Stimulated activated CD4-positive, alpha-beta T cell treated with anti-CD3 and anti-CD28 coated beads, Interleukin-15, amount 100 ng/mL, for 48 hours (primary cell): Measurements from ENCODE around the gene CDHR3.
A peak's percentile ranks its signal among the peaks of the same experiment; 100 is the strongest.

ENCODE experiments used
- DNase-seq, 2 donors: peaks; one replicate each; pipeline ENCODE4 v3.0.0-alpha.2; 2020; ENCODE audit warnings: low read depth in 2 of 2

CDHR3 gene

DNA sequence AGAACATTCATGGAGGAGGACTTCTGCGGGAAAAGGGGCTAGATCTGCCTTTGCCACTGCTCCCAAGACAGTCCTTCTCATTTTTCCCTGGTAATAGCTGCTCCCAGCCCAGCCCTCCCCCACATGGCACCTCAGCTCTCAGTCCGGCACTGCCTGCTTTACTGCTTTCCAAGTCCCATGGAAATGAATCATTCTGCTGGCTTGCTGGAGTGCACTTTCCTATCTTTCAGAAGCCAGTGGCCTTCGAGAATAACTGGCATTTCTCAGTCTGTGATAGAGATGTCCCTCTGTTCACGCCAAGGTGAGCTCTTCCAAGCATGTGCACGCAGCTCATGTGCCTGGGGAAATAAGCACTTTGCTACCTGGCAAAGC lies 87.7 kb downstream of the CDHR3 start:
- DNase-seq, result no peak

DNA sequence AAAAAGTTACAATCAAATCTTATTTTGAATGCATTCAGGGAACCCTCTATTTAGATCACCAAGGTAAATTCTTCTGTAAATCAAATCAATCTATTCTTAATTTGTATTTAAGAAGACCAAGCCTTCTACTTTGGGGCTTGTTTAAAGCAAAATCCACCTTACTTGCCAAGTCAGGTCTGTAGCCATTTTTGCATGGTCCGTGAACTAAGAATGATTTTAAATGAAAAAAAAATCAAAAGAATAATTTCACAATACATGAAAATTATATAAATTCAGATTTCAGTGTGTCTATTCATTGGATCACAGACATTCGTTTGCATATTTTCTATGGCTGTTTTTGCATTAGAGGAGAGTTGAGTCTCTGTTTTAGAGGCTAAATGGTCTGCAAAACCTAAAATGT lies 89.6 kb downstream of the CDHR3 start:
- no peak for DNase-seq

DNA sequence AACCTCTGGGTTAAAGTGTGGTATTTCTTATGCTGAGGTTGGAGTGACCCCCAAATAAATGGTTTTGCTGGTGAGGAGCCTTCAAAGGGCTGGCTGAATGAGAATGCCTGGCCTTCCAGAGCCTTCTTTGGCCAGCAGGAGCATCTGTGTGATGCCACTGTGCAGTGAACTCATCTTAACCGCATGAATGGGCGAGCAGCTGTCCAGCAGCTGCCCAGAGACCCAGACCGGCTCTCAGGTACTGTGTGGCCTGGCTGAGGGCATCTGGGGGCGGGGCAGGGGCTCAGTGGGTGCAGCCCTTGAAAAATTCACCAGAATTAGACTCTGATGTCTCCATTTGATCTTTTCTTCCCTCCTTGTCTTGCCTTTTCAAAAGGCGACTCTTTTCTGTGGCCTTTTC lies 90.0 kb downstream of the CDHR3 start:
- no peak for DNase-seq

DNA sequence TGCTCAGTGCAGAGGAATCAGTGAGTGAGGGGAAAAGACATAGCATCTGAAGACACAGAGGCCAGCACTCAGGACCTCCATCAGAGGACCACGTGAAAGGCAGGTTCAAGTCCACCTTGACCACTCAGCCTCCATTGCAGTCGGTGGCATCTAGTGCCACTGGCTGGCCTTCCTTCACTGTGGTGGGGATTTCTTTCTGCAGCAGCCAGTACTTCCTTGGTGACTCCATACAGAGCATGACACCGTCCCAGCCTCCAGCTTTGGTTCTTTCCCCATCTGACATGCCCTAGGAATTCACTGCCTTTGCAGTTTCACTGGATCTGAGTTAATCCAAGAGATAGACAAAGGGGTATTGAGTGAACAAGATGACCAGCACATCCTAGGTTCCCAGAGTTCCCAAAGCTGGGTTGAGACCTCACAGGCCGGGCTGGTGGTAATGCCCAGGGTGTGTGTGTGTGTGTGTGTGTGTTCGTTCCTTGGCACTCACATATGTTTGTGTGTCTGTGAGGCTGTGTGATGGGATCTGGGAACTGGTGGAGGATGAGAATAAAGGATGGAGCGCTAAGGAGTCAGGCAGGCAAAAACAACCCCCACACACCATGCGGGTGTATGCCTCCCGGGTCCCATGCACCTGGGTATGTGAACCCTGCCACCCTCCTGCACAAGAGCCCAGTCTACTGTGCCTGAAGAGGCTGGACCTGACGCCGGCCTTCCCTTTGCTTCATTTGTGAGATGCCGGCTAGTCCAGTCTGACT lies 91.3 kb downstream of the CDHR3 start:
- no peak for DNase-seq

DNA sequence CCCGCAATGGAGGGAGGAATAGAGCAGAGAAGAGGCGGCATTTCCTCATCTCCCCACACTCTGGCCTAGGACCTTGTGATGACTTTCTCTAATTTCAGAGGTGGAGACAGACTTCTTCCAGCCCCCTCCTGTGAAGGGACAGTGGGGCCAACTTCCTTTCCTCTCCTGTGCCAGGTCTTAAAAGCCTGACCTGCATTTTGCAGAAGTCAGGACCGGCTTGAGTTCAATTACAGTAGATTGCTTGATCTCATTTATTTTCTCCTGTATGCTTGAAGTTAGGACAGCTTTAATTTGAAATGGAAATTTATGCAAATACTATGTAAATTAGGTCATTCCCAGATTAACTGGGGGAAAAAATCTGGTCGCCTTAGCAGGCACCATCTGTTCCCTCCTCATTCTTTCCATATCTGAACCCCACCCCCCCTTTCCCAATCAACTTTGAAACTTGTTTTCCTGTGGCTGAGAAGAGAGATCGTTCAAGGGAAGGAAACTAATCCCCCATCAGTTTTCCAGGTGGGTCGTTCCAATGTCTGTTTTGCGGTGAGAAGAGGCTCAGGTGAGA lies 92.0 kb downstream of the CDHR3 start:
- no peak for DNase-seq

DNA sequence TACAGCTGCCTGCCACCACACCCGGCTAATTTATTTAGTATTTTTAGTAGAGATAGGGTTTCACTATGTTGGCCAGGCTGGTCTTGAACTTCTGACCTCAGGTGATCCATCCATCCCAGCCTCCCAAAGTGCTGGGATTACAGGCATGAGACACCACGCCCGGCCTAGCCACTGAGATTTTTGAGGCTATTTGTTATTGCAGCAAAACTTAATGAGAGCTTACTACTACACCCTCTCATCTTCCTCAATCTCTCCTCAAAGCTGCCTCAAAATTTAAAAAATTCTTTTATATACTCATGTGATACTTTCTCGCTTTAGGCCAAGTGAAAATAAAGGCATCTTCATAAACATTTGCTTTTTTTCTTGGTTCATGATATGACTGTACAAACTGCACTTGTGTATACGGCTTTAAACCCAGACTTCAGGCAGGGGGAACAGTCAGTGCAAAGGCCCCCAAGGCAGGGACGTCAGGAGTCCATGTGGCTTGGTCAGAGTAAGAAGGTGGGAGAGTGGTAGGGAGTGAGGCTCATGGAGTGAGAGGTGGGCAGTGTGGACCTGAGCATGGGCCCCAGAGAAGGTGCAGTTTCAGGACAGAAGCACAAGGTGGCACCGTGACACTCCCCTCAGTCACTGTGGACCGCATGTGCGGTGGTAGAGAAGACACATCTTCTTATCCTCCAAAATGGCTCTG lies 93.6 kb downstream of the CDHR3 start:
- peak; percentile 46 to 50 for DNase-seq

DNA sequence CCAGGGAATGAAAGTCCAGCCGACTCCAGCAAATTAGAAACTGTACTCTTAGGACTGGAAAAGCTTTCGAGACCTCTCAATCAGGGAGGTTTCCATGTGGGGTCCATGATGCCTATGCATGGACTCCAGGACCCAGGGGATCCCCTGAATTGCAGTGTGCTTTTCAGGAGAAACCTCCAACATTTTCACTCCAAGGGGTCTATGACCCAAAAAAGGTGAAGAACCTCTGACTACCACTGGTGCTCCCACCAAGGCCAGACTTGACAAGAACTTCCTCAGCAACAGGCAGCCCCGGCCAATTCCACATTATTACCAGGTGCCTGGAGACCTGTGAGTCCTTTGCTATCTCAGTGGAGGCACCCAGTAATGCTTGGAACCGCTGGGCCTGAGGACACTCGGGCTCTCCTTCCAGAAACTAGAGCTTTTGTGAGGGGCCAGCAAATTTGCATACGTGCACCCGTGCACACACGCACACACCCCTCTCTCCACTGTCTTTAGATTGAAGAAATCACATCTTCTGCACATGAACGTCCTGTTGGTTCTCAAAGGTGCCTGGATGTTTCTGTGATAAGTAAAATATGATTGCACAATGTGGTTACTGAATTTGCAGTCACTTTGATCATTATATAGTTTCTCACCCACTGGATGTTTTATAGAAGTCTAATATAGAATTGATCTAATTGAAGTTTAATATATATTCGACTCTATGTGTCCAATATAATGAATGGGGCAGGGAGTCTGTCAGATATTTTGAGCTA lies 94.3 kb downstream of the CDHR3 start:
- no peak for DNase-seq

DNA sequence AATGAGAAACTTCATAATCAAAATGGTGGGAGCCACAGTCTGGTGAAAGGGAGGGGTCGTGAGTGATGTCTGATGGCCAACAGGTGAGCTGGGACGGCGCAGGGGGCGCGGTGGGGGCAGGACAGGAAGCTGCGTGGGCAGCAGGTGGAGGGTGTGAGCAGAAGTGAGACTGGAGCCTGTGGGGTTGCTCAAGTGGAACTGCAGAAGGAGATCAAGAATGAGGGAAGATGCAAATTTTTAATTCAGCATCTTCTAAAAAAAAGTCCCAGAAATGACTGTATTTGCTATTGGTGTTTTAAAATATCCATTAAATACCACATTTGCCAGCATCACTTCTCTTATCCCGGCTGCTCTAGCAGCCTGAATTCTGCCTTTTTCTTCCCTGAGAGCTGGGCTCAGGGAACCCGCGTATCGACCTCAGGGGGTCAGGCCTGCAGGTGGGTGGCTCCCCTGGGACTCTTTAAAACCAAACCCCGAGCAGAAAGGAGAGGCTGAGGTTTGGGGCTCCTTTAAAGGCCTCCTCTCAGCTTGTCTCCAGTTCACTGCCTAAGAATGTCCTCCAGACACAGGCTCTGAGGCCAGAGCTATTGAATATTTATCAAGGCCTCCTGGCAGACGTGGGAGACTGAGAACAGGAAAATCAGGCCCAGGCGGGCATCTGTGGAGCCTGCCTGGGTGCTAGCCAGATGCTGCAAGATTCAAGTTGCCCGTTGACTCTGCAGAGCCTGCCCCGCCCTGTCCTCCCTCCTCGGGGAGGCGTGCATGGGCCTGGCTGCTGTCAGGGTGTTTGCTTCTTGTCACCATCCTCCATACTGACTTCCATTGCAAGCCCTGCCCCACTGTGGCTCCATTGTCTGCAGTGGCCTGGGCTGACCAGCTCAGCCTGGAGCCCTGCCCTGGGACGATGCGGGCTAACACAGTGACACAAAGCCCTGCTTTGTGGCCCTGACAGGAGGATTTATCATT lies 95.2 kb downstream of the CDHR3 start:
- DNase-seq, result no peak

DNA sequence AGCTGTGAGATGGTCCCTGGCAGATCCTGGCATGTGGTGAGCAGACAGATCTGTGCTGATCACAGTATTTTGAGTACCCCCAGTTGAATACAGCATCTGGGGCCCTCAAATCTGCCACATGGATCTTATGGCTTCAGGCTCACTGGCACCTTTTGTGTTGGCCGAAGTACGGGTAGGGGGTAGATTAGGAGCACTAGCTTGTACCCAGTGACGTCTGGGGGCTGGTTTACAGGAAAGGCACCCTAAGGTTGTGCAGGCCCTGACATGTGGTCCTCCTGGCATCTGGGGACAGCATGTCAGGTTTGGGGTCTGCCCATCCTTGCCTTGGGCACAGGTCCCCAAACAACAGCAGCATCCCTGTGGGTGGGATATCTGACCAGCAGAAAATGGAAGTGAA lies 95.9 kb downstream of the CDHR3 start:
- no peak for DNase-seq

DNA sequence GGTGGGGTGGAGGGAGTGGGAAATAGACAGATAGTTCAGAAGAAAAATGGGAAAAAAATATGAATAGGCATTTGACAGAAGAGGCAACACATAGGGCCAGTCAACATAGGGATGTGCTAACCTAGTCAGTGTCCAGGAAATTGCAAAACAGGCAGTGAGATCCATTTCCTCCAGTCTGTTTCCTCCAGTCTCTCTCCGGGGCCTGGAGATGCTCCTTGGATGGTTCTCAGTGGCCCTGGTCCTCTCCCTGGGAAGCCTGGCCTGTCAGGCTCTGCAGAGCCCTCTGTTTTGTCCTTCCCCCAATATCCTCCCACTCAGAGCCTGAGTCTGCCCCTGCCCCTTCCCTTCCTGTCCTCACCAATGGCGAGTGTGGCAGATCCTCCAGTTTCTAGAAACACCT lies 96.5 kb downstream of the CDHR3 start:
- no peak for DNase-seq

DNA sequence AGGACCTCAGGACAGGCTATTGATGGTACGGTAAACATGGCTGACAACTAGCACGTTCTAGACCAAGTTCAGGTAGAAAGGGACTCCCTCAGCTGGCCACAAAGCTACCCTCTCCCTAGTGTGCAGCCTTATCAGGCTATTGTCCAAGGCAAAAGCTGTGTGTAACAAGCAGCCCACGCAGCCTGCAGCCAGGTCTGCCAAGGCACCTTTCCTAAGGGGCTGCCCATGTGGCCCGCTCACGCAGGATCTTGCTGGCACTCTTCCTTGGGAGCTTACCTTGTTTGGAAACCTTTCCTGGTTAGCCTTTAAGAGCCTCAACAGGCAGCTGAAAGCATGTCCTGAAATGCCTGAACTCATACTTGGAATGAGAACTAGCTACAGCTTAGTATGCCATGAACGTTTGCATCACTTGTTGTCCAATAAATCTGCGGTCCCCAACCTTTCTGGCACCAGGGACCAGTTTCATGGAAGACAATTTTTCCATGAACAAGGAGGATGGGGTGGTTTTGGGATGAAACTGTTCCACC lies 97.4 kb downstream of the CDHR3 start:
- DNase-seq, result no peak

DNA sequence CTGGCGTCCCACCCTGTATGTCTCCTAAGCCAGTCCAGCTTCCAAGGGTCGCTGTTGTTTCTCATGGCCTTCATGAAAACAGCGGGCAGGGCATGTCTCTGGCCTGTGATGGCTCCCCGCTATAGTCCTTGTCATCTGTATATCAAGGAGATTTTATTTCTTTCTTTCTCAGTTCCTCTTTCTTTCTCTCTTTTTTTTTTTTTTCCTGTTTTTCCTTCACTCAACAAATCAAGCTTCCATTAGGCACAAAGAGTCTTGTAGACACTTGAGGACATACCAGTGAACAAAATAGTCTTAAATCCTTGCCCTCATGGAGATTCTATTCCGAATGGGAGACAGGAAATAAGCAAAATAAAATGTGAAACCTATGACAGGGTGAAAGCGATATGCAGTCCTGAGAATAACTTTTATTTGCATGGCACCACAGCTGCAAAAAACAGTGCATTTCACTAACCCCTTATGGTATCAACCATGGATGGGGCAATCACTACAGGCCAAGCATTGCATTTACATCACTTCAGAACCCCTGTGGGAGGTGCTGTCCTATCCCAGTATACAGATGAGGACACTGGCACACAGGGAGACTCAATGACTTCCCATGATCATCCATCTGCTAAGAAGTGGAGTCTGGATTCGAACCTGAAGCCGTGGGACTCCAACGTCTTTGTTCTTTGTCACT lies 98.4 kb downstream of the CDHR3 start:
- no peak for DNase-seq

DNA sequence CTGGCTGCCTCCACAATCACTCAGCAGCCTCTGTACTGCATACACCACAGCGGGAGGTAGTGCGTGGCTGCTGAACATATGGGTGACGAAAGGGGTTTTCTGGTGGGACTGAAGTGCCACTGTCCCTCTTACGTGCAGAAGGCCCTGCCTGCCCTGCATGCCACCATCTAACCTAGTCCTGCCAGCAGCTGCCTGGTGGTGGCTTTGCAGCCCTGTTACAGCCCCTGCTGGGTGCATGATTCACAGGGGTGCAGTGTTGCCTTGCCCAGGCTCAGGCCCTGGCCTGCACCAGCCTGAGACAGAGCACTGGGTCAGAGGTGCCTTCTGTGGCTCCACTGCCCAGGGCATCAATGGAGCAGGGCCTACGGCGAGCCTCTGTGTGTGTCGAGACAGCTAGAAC lies 98.9 kb downstream of the CDHR3 start:
- DNase-seq, result no peak

DNA sequence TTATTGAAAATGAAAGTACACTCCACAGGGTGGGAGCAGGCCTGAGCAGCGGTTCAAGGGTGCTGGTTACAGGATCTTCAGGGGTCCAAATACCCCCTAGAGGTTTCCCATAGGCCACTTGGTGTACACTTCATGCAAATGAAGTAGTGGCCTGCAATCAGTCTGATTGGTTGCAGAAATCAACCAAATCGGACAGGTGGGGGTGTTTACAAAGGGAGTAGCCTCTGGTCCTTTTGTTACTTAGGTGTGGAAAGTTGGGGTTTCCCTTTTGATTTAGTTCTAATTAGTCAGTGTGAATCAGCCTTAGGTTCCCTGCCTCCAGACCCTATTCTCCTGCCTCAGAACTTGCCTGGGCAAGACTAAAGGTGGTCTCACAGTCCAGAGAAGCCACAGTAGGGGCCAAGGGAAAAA lies 99.5 kb downstream of the CDHR3 start:
- DNase-seq, result no peak

DNA sequence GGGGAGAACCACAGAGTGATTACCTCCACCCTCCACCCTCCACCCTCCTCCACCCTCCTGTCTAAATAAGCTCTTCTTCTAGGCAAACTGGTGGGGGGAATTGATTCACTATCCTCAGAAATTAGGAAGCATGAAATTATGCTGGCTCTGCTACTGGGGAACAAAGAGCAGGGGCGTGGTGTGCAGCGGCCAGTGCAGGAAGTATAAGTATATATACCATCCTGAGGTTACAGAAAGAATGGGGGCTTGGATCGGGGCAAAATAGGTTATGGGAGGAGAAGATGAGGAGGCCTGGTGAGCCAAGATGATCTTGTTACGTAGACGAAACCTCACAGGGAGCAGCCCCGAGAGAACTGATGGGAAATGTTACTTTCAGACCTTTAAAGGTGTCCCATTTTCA lies 100.0 kb downstream of the CDHR3 start:
- no peak for DNase-seq

DNA sequence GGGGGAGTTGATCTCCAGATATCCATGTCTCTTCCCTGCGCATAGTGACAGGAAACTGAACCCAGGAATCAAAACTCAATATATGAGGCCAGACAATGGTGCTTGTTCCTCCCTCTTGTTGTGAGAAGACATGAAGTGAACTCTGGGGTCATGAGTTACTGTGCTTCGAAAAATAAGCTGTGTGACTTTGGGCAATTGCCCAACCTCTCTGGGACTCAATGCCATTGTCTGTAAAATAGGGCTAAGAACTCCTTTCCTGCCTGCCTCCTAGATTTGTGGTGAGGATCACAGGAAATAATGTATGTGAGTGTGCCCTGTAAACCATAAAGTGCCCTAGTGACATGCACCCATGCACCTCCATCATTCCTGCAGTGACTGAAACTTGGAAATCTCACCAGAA lies 100.6 kb downstream of the CDHR3 start:
- DNase-seq, result no peak

DNA sequence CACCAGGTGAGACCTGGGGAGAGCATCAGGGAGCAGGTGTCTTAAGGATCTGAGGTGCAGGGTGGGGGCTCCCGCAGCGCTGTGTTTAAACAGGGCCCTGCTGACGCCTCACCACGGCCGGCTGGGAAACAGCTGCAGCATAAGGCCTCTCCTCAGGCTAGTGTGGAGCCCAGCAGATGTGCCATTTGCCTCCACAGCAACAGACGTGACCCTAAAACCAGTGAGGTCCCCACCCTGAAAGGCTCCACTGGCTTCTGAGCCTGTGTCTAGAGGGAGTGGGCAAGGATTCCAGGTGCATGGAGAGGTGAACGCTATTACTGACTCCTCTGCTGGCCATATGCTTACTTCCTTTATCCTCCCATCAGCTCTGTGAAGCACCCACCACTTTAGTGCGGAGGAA lies 101.3 kb downstream of the CDHR3 start:
- DNase-seq, result no peak

DNA sequence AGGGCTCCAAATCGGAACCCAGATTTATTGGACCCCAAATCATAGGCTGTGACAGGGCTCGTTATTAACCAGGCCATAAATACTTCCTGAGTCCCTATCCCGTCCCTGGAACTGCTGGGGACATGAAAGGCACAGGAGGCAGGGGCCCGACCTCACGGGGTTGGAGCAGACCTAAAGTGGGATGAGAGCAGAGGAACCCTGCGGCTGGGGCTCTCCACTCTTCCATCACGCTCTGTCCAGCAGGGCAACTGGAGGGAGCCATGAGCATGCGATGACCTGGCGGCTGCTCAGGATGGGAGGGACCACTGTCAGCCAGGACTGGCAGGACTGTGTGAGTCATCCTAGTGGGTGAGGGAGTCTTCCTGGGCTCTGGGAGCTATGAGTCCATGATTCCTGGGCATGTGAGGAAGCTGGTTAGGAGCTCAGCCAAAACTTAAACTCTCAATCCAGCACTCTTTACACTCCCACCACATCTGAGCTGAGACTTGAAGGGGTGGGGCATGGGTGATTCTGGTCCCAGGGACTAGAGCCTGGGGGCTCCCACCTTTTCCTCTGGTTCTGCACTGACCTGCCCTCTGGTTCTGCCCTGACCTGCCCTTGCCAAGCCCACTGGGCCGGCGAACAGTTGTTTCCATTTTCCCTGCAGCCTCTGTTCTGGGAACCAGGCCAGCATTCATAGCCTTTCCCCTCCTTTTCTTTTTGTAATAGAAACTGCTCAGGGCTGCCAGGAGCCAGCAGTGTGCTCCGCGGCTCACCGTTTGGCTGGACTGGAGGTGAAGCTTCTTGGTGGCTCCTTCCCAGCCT lies 101.9 kb downstream of the CDHR3 start:
- no peak for DNase-seq

DNA sequence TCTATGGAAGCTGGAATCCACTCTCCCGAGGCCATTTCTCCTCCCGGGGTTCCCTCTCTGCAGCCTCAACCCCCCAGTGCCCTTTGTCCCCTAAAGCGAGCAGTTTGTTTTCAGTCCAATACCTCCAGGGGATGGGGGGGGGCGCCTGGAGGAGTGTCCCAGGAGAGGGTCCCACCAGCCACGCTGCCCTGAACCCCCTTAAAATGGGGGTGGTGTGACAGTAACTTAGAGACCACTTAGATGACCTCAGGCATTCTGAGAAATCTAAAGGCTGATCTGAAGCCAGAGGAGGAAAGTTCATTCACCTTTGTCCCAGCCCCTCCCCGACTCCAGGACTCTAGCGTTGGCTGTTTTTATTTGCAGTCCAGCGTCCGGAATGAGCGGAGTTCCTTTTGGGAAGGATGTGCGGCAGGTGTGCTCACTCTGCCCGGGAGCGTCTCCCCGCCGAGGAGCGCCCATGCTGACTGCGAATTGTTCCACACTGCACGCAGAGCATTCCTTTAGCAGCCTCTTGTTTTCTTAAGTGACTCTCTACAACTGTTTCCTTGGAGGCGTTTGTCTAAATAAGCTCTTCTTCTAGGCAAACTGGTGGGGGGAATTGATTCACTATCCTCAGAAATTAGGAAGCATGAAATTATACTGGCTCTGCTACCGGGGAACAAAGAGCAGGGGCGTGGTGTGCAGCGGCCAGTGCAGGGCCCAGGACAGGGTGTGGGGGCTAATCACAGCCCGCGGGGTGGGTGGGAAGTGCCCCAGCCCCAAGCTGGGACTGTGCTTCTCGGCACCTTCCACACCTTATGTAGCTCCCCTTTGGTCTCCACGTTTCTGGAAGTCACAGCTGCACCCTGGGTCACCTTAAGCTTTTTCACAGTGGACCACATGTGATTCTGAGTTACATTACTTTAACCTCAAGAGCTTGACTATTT lies 102.8 kb downstream of the CDHR3 start:
- no peak for DNase-seq
